Endothelial cell of umbilical vein (primary cell): ENCODE measurements around the gene LAMP5.

Experiments used
- CTCF ChIP-seq, 2 donors: IDR thresholded peaks; 1 replicate in 1 of 2; 2 replicates in 1 of 2; pipeline ENCODE4 v1.5.1; 2011; ENCODE audit warnings: low read length in 2 of 2, mild to moderate bottlenecking in 2 of 2, moderate library complexity in 2 of 2, control low read depth in 1 of 2, inconsistent platforms in 1 of 2, low read depth in 1 of 2; ENCODE audit not compliant: insufficient read depth in 1 of 2; ENCODE audit errors: extremely low read depth in 1 of 2
- MAX ChIP-seq: IDR thresholded peaks from 2 replicates; pipeline ENCODE4 v1.6.1; 2011; ENCODE audit not compliant: insufficient read depth, insufficient read length

GRCh38 chr20:9518576-9519175 lies 4.3 kb downstream of the LAMP5 start:
- no peak for TF ChIP-seq MAX
- no peak for TF ChIP-seq CTCF (IDR thresholded peaks at IDR 0.05; ENCODE audit: extremely low read depth in 1 of 2, insufficient read depth in 1 of 2, low read depth in 1 of 2, low read length in 2 of 2)
